Upper lobe of right lung (tissue), 1 donor: ENCODE results near the gene ANK2. TPM values are rescaled to one million over a fixed set of nuclear protein-coding genes. Genes with fewer than 3 reads are reported as not detected.

Source experiments
- ATAC-seq: fragments of 200-7000 bp; cut with Tn5 transposase; one replicate; pipeline ENCODE4 v1.9.1; 2020; ENCODE audit warnings: mild to moderate bottlenecking, moderate library complexity
- DNase-seq: peaks from one replicate; pipeline ENCODE4 v3.0.0-alpha.2; 2020
- H3K27ac ChIP-seq: fragments of 200-600 bp; one replicate; pipeline ENCODE4 v1.8.0; 2022
- H3K27me3 ChIP-seq: fragments of 200-600 bp; one replicate; pipeline ENCODE4 v1.8.0; 2022; ENCODE audit warnings: mild to moderate bottlenecking
- H3K36me3 ChIP-seq: fragments of 200-600 bp; one replicate; pipeline ENCODE4 v1.8.0; 2022
- H3K4me1 ChIP-seq: fragments of 200-600 bp; one replicate; pipeline ENCODE4 v1.8.0; 2022
- H3K4me3 ChIP-seq: fragments of 200-600 bp; one replicate; pipeline ENCODE4 v1.8.0; 2022; ENCODE audit warnings: mild to moderate bottlenecking
- H3K9me3 ChIP-seq: fragments of 200-600 bp; one replicate; pipeline ENCODE4 v1.8.0; 2022
- intact Hi-C: fragments of 100-400 bp; cut with DNase I; formaldehyde crosslinking; loops from one replicate; pipeline ENCODE4 v1.11.0; 2022
- total RNA-seq: library from RNA; stranded (reverse); fragmentation: NEBNext Ultra II Directional; extraction: Animal tissue kit (Norgen Biotek cat#: 25700); gene quantifications from one replicate; pipeline ENCODE4 v1.2.1, GENCODE V29; 2021
- TF ChIP-seq, protein P1 (sequence below): fragments of 200-600 bp; IDR thresholded peaks from one replicate; pipeline ENCODE4 v1.8.0; 2022; ENCODE audit warnings: antibody characterized with exemption
- donor health status: DM: no; HTN: yes; CAD: no; lungs with severe emphysema.

Gene ANK2
- total RNA-seq, 1 donor from 2014 or later, result 12.0 TPM

DNA sequence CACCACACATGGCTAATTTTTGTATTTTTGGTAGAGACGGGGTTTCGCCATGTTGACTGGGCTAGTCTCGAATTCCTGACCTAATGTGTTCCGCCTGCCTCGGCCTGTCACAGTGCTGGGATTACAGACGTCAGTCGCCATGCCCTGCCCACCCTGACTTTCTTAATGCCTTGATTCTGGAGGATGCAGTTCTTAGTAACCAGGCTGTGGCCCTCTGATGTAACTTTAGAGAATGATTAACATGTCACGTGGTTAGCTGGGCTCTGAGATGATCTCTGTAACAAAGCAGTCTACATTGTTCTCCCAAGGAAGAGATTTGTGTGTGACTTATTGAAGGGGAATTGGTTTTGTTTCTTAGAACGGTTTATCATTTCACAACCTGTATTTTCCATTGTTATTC is 30.6 kb downstream of the ANK2 start:
- intact Hi-C loops, result no loop called here
- Histone ChIP-seq H3K36me3 (no peaks in the 10 kb centered on the region), H3K4me3 (no peak overlapping the region), H3K9me3 (no peaks in the 10 kb centered on the region), H3K27me3 (no peaks in the 10 kb centered on the region), H3K4me1 (no peaks in the 10 kb centered on the region), H3K27ac (no peak overlapping the region)
- TF ChIP-seq, protein P1, sequence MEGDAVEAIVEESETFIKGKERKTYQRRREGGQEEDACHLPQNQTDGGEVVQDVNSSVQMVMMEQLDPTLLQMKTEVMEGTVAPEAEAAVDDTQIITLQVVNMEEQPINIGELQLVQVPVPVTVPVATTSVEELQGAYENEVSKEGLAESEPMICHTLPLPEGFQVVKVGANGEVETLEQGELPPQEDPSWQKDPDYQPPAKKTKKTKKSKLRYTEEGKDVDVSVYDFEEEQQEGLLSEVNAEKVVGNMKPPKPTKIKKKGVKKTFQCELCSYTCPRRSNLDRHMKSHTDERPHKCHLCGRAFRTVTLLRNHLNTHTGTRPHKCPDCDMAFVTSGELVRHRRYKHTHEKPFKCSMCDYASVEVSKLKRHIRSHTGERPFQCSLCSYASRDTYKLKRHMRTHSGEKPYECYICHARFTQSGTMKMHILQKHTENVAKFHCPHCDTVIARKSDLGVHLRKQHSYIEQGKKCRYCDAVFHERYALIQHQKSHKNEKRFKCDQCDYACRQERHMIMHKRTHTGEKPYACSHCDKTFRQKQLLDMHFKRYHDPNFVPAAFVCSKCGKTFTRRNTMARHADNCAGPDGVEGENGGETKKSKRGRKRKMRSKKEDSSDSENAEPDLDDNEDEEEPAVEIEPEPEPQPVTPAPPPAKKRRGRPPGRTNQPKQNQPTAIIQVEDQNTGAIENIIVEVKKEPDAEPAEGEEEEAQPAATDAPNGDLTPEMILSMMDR, result no peak
- ATAC-seq (no peak), DNase-seq (no peak)

DNA sequence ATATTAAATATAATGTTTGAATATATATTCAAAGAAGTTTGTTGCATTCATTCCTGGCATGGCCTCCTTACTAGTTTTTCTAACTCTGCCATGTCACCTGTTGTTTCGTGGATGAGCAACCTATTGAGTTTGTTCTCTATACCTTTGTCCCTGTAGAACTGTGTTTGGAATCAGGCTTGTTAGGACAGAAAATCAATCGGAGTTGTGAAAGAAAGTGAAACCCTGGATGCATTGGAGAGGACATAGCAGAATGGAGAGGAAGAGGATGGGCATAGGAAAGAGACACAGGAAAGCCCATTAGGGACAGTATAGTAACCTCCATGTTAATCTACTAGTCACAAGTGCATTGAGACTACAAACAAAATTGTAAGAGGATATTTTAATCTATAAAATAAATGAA is 31.2 kb downstream of the ANK2 start:
- no peak overlapping the region for H3K27ac ChIP-seq
- no peak for ATAC-seq
- H3K27me3 ChIP-seq, result no peaks in the 10 kb centered on the region
- intact Hi-C loops, result no loop called here
- H3K4me3 ChIP-seq, result no peak overlapping the region
- no peaks in the 10 kb centered on the region for H3K36me3 ChIP-seq
- no peaks in the 10 kb centered on the region for H3K9me3 ChIP-seq
- no peaks in the 10 kb centered on the region for H3K4me1 ChIP-seq
- no peak for DNase-seq
- TF ChIP-seq, protein P1, result no peak

DNA sequence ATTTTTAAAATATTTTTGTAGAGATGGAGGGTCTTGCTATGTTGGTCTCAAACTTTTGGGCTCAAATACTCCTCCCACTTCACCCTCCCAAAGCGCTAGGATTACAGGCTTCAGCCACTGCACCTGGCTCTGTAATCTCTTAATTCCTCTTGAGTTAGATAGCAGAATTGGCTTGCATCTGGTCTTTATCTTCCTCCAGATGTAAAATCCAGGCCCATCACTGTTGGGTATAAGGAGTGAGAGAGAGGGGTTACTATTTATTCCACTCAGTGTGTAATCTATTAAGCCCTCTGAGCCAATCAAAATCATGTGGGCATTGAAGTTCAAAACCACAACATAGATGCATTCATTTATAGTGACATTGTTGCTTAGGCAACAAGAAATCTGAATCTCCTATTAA is 33.9 kb downstream of the ANK2 start:
- TF ChIP-seq, protein P1, result no peak
- Histone ChIP-seq H3K4me1 (no peaks in the 10 kb centered on the region), H3K27me3 (no peaks in the 10 kb centered on the region), H3K9me3 (no peaks in the 10 kb centered on the region), H3K36me3 (no peaks in the 10 kb centered on the region), H3K27ac (no peak overlapping the region), H3K4me3 (no peak overlapping the region)
- DNase-seq (no peak), ATAC-seq (no peak)
- intact Hi-C loops, result no loop called here

DNA sequence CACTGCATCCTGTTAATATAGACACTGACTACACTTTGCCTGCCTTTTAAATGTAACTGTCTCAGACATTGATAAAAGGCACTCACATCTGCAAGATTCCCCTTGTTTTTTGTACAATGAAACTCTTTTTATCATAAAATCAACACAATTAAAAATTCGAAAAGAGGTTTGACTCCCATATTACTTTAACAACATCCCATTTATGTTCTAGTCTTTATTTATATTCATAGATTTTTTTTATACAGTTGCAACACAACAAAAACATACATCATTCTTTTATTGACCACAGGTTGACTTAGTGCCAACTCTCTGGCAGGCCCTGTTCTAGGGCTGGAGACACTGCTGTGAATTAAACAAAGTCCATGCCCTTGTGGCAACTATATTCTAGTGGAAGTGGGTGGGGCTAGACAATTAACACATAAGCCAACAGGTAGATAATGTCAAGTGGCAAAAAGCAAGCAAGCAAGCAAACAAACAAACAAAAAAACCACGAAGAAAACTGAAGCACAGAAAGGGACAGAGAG is 36.8 kb downstream of the ANK2 start:
- ATAC-seq (no peak), DNase-seq (no peak)
- Histone ChIP-seq H3K27ac (no peak overlapping the region), H3K9me3 (no peaks in the 10 kb centered on the region), H3K4me3 (no peak overlapping the region), H3K4me1 (no peaks in the 10 kb centered on the region), H3K27me3 (no peaks in the 10 kb centered on the region), H3K36me3 (no peaks in the 10 kb centered on the region)
- TF ChIP-seq, protein P1, result no peak
- intact Hi-C loops, result no loop called here

DNA sequence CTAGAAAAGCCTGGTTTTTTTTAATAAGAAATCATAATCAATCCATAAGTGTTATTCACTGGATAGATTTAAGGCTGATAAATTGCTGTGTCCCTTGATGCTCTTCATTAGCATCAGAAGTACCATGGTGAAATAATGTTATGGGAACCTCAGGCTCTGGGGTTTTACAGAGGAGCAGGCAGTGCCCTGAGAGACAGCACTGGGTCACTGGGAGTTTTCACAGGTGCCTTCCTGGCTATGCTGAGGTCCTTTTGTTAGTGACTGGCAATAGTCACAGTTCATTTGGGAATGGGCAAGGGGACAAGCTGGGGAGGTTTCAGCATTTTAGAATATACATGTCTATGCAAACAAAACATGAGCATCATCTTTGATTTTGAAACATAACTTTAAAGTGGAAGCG is 38.6 kb downstream of the ANK2 start:
- ATAC-seq (no peak), DNase-seq (no peak)
- H3K27ac ChIP-seq, result no peak overlapping the region
- TF ChIP-seq, protein P1, result no peak
- no peaks in the 10 kb centered on the region for H3K9me3 ChIP-seq
- no peaks in the 10 kb centered on the region for H3K4me1 ChIP-seq
- H3K4me3 ChIP-seq, result no peak overlapping the region
- intact Hi-C loops, result no loop called here
- H3K27me3 ChIP-seq, result no peaks in the 10 kb centered on the region
- no peaks in the 10 kb centered on the region for H3K36me3 ChIP-seq

DNA sequence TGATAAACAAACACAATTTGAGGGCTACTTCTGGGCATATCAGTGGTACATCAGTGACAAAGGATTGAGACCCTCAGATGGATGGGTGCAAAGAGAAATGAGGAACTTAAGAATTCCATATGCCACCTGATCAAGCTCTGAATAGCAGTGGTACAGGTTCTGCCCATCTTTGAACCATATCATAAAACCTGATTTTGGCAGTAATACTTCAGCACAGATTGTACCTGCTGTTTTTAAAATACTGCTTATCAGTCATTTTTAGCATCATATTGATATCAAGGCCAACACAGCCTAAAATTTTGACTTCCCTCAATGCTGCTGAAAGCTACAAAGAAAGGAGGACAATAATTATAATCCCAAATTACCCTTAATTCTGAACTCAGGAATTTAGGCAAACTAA is 41.5 kb downstream of the ANK2 start:
- H3K27ac ChIP-seq, result no peak overlapping the region
- H3K4me1 ChIP-seq, result no peaks in the 10 kb centered on the region
- intact Hi-C loops, result no loop called here
- TF ChIP-seq, protein P1, result no peak
- H3K36me3 ChIP-seq, result no peaks in the 10 kb centered on the region
- DNase-seq (no peak), ATAC-seq (no peak)
- H3K27me3 ChIP-seq, result no peaks in the 10 kb centered on the region
- no peaks in the 10 kb centered on the region for H3K9me3 ChIP-seq
- H3K4me3 ChIP-seq, result no peak overlapping the region
